Measurements from ENCODE around the gene TEX12.
"Not testable (repeated sequence)": the region's sequence is repeated elsewhere in the genome, so short reads cannot be mapped to it uniquely, and the experiment has no call there.

The TEX12 gene

GRCh38 chr11:112163875-112164685, 3.1 kb upstream of the TEX12 start, which contains the start of gene IL18:
IL18 (minus strand) TSS chr11:112164094; CDS start chr11:112155053, 9,041 bp downstream.
- DNase-seq (ENCODE audit: low spot score), result no peak

GRCh38 chr11:112165049-112165448, 2.1 kb upstream of the TEX12 start:
- no peak for DNase-seq (ENCODE audit: low spot score)

GRCh38 chr11:112166562-112166961, 610 bp upstream of the TEX12 start:
- no peak for DNase-seq (ENCODE audit: low spot score)

- no peak for DNase-seq (ENCODE audit: low spot score)
Observed at GRCh38 chr11:112172362-112172994, 5.3 kb downstream of the TEX12 start.

- no peak for DNase-seq (ENCODE audit: low spot score)
Observed at GRCh38 chr11:112173152-112173551, 6.0 kb downstream of the TEX12 start.

GRCh38 chr11:112174789-112175598, 7.8 kb downstream of the TEX12 start, which contains the start of gene BCO2:
BCO2 (plus strand) TSS chr11:112175512; CDS start chr11:112175602, 90 bp downstream.
- peak; percentile 51 for DNase-seq (ENCODE audit: low spot score)

- DNase-seq (ENCODE audit: low spot score), result no peak
Observed at GRCh38 chr11:112175599-112175952, 8.4 kb downstream of the TEX12 start.

GRCh38 chr11:112176077-112176476, 8.9 kb downstream of the TEX12 start:
- DNase-seq (ENCODE audit: low spot score), result no peak

- no peak for DNase-seq (ENCODE audit: low spot score)
Observed at GRCh38 chr11:112177589-112177988, 10.4 kb downstream of the TEX12 start.

GRCh38 chr11:112178428-112178827, 11.3 kb downstream of the TEX12 start:
- DNase-seq (ENCODE audit: low spot score), result no peak

GRCh38 chr11:112178936-112179335, 11.8 kb downstream of the TEX12 start:
- DNase-seq (ENCODE audit: low spot score), result no peak

GRCh38 chr11:112179601-112180000, 12.4 kb downstream of the TEX12 start:
- no peak for DNase-seq (ENCODE audit: low spot score)

GRCh38 chr11:112182867-112183266, 15.7 kb downstream of the TEX12 start:
- DNase-seq (ENCODE audit: low spot score), result no peak

- no peak for DNase-seq (ENCODE audit: low spot score)
Observed at GRCh38 chr11:112185883-112186282, 18.7 kb downstream of the TEX12 start.

GRCh38 chr11:112186304-112186703, 19.1 kb downstream of the TEX12 start:
- no peak for DNase-seq (ENCODE audit: low spot score)

GRCh38 chr11:112195113-112195512, 27.9 kb downstream of the TEX12 start:
- not testable (repeated sequence) for DNase-seq (ENCODE audit: low spot score)

- DNase-seq (ENCODE audit: low spot score), result no peak
Observed at GRCh38 chr11:112195951-112196351, 28.8 kb downstream of the TEX12 start.

- no peak for DNase-seq (ENCODE audit: low spot score)
Observed at GRCh38 chr11:112196519-112197087, 29.4 kb downstream of the TEX12 start.

- DNase-seq (ENCODE audit: low spot score), result not testable (repeated sequence)
Observed at GRCh38 chr11:112199101-112199500, 31.9 kb downstream of the TEX12 start.

- DNase-seq (ENCODE audit: low spot score), result no peak
Observed at GRCh38 chr11:112200252-112200651, 33.1 kb downstream of the TEX12 start.

- no peak for DNase-seq (ENCODE audit: low spot score)
Observed at GRCh38 chr11:112206071-112206470, 38.9 kb downstream of the TEX12 start.

GRCh38 chr11:112210890-112211289, 43.7 kb downstream of the TEX12 start:
- DNase-seq (ENCODE audit: low spot score), result no peak
